HG03460 (cell line): ENCODE results near the gene FGFR3.

Experiments
- ATAC-seq: cut with Tn5 transposase; IDR thresholded peaks from one replicate; pipeline ENCODE4 v1.9.1; 2021; ENCODE audit not compliant: unreplicated experiment

Gene FGFR3

GRCh38 chr4:1792832-1793495, at the start of gene FGFR3:
TSS of gene FGFR3 (plus strand) at chr4:1793293. CDS start at chr4:1793935, 642 bp downstream.
- ATAC-seq, result peak; percentile 48

- ATAC-seq, result no peak
These were observed 49.5 kb upstream of the FGFR3 start for GRCh38 chr4:1743551-1743950.

- ATAC-seq, result no peak
These were observed 49.1 kb upstream of the FGFR3 start for GRCh38 chr4:1743975-1744374.

- no peak for ATAC-seq
These were observed 48.5 kb upstream of the FGFR3 start for GRCh38 chr4:1744552-1744951.

- no peak for ATAC-seq
These were observed 47.9 kb upstream of the FGFR3 start for GRCh38 chr4:1745165-1745564.

- ATAC-seq, result no peak
These were observed 47.4 kb upstream of the FGFR3 start for GRCh38 chr4:1745697-1746096.

GRCh38 chr4:1746265-1746691, 46.8 kb upstream of the FGFR3 start:
- peak; percentile 55 for ATAC-seq

- no peak for ATAC-seq
These were observed 46.0 kb upstream of the FGFR3 start for GRCh38 chr4:1746919-1747602.

GRCh38 chr4:1747603-1747967, 45.5 kb upstream of the FGFR3 start:
- no peak for ATAC-seq

- ATAC-seq, result no peak
These were observed 44.6 kb upstream of the FGFR3 start for GRCh38 chr4:1748465-1748995.

GRCh38 chr4:1749370-1749769, 43.7 kb upstream of the FGFR3 start:
- no peak for ATAC-seq

GRCh38 chr4:1749826-1750225, 43.3 kb upstream of the FGFR3 start:
- ATAC-seq, result no peak

GRCh38 chr4:1750381-1751154, 42.5 kb upstream of the FGFR3 start:
- ATAC-seq, result no peak

- ATAC-seq, result no peak
These were observed 41.8 kb upstream of the FGFR3 start for GRCh38 chr4:1751155-1751918.

- ATAC-seq, result no peak
These were observed 41.2 kb upstream of the FGFR3 start for GRCh38 chr4:1751919-1752283.

GRCh38 chr4:1752284-1753041, 40.6 kb upstream of the FGFR3 start:
- no peak for ATAC-seq

GRCh38 chr4:1753294-1753696, 39.8 kb upstream of the FGFR3 start:
- ATAC-seq, result no peak

GRCh38 chr4:1753697-1754311, 39.3 kb upstream of the FGFR3 start:
- ATAC-seq, result no peak

GRCh38 chr4:1754336-1754735, 38.8 kb upstream of the FGFR3 start:
- ATAC-seq, result no peak

- no peak for ATAC-seq
These were observed 37.8 kb upstream of the FGFR3 start for GRCh38 chr4:1755297-1755696.
